Mesothelial cell of epicardium (in vitro differentiated cells): Measurements from ENCODE around the gene RNF39. TPM values are rescaled to one million over a fixed set of nuclear protein-coding genes. Genes with fewer than 3 reads are reported as not detected.

Experiments
- DNase-seq, 2 experiments: peaks; one replicate each; pipeline ENCODE4 v3.0.0; 2021; ENCODE audit warnings: low spot score in 2 of 2; ENCODE audit not compliant: unreplicated experiment in 2 of 2
- H3K27ac Mint-ChIP-seq: 2 replicates; pipeline ENCODE4 v1.8.0; 2021; ENCODE audit warnings: mixed read lengths
- H3K27me3 Mint-ChIP-seq: 2 replicates; pipeline ENCODE4 v1.8.0; 2021; ENCODE audit warnings: low read depth, mixed read lengths
- H3K36me3 Mint-ChIP-seq: 2 replicates; pipeline ENCODE4 v1.8.0; 2021; ENCODE audit warnings: mixed read lengths
- H3K4me1 Mint-ChIP-seq: 2 replicates; pipeline ENCODE4 v1.8.0; 2021; ENCODE audit warnings: mixed read lengths
- H3K4me3 Mint-ChIP-seq: 2 replicates; pipeline ENCODE4 v1.8.0; 2021; ENCODE audit warnings: mild to moderate bottlenecking, moderate library complexity, mixed read lengths
- H3K9me3 Mint-ChIP-seq: 2 replicates; pipeline ENCODE4 v1.8.0; 2021; ENCODE audit warnings: mixed read lengths
- CTCF ChIP-seq: fragments of 200-600 bp; sonication (generic); IDR thresholded peaks from one replicate; pipeline ENCODE4 v1.5.0; 2021; ENCODE audit warnings: antibody characterized with exemption; ENCODE audit not compliant: unreplicated experiment
- total RNA-seq: library from RNA; stranded (reverse); gene quantifications from 3 replicates; pipeline ENCODE4 v1.2.1, GENCODE V29; 2021

RNF39 gene
- total RNA-seq, 1 donor from 2014 or later = not detected

DNA sequence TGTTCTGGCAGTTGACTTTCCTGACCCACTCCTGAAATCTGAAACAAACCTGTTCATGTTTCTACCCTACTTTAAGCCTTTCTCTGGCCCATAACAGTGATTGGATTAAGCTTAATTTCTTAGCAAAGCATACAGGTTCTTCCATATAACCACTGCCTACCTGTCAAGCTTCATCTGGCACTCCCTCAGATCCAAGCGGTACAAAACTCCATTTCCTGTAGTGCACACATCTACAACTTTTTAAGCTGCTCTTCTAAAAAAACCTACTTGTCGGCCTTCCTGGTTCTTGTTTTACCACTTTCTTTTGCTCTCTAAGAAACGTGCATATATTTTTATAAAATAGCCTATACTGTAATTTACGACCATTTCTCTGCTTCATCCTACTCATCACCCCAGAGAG is 9.5 kb downstream of the RNF39 start:
- DNase-seq = no peak
- no peak for TF ChIP-seq CTCF
- no peaks in the 10 kb centered on the region for H3K9me3 Mint-ChIP-seq
- H3K27me3 Mint-ChIP-seq = peaks cover 16% of the 10 kb centered on the region
- peak overlapping the region; percentile 94 for H3K4me3 Mint-ChIP-seq
- peak overlapping the region; percentile 99 for H3K27ac Mint-ChIP-seq
- peaks cover 19% of the 10 kb centered on the region for H3K36me3 Mint-ChIP-seq
- H3K4me1 Mint-ChIP-seq = peaks cover 39% of the 10 kb centered on the region

DNA sequence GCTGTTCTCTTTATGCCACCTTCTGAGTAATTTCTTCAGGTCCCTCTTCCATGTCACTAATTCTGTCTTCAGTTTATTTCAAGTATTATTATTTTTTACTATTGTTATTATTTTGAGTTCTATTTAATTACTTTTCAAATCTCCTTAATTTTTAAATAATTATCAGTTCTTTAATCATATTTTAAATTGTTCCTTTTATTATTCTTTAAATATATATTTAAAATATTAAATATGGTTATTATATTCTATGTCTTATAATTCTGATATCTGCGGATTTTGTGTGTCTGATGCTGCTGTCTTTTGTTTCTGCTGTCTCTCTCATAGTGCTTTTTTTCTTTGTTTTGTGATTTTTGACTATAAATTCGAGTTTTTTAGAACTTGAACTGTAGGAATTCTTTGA is 12.3 kb downstream of the RNF39 start:
- no peaks in the 10 kb centered on the region for H3K9me3 Mint-ChIP-seq
- no peak for TF ChIP-seq CTCF
- H3K27ac Mint-ChIP-seq = peak overlapping the region; percentile 36
- peaks cover 4% of the 10 kb centered on the region for H3K36me3 Mint-ChIP-seq
- H3K27me3 Mint-ChIP-seq = no peaks in the 10 kb centered on the region
- peaks cover 45% of the 10 kb centered on the region for H3K4me1 Mint-ChIP-seq
- peak overlapping the region; percentile 24 for H3K4me3 Mint-ChIP-seq
- DNase-seq = no peak

DNA sequence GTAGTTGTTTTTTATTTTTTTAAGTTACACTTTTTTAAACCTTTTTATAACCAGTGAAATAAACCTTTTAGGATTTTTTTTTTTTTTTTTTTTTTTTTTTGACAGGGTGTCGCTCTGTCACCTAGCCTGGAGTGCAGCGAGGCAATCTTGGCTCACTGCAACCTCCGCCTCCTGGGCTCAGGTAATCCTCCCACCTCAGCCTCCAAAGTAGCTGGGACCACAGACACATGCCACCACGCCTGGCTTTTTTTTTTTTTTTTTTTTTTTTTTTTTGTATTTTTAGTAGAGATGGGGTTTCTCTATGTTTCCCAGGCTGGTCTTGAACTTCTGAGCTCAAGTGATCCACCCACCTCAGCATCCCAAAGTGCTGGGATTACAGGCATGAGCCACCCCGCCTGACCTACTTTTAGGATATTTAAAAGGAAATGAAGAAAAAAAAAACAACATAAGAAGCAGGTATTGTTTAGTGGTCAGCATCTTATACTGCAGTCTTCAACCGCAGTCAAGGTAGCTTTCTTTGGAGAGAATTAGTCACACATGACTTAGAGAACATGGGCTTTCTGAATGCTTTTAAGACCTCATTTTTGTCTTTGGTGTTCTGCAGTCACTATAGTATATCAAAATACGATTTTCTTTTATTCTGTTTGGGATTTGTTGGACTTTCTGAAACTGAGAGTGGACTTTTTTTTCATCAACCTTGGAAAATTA is 12.9 kb downstream of the RNF39 start:
- Mint-ChIP-seq H3K9me3 (no peaks in the 10 kb centered on the region), H3K36me3 (peaks cover 7% of the 10 kb centered on the region)

DNA sequence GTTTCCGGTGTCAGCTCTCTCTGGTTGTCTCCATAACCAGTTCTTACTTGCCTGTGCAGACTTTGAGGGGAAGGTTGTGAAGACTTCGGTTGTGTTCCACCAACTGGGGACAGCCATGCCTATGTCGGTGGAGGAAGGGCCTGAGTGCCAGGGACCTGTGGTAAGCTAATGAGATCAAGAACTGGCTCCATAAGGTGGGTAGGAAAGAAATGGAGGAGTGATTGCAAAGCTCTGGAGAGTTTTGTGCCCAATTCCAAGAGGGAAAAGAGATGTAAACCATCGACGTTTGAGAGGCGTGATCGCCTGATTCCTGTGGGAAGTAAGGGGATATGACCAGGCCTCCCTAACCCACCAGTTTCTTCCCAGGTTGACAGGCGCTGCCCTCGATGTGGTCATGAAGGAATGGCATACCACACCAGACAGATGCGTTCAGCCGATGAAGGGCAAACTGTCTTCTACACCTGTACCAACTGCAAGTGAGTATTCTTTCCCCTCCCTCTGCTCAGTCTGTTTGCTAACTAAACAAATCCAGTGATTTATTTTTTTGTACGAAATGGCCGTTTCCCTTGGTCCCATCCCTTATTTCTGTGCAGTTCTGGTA is 13.6 kb downstream of the RNF39 start:
- H3K27me3 Mint-ChIP-seq = no peaks in the 10 kb centered on the region
- TF ChIP-seq CTCF = no peak
- H3K36me3 Mint-ChIP-seq = peaks cover 14% of the 10 kb centered on the region
- H3K9me3 Mint-ChIP-seq = no peaks in the 10 kb centered on the region
- peaks cover 35% of the 10 kb centered on the region for H3K4me1 Mint-ChIP-seq
- H3K27ac Mint-ChIP-seq = peak overlapping the region; percentile 98
- H3K4me3 Mint-ChIP-seq = peak overlapping the region; percentile 96
- DNase-seq = no peak

More for the DNA sequence above, 12.9 kb downstream of the RNF39 start:
- H3K27me3 Mint-ChIP-seq = no peaks in the 10 kb centered on the region
- TF ChIP-seq CTCF = no peak
- H3K4me3 Mint-ChIP-seq = peak overlapping the region; percentile 96
- no peak overlapping the region for H3K27ac Mint-ChIP-seq
- H3K4me1 Mint-ChIP-seq = peaks cover 38% of the 10 kb centered on the region
- DNase-seq = no peak

- H3K9me3 Mint-ChIP-seq = no peaks in the 10 kb centered on the region
- H3K27me3 Mint-ChIP-seq = no peaks in the 10 kb centered on the region
- TF ChIP-seq CTCF = no peak
- peak within 1 kb of the TSS; percentile 98 for H3K27ac Mint-ChIP-seq
- peak; percentile 80 to 89 for DNase-seq
- H3K4me3 Mint-ChIP-seq = peak within 1 kb of the TSS; percentile 96
- H3K4me1 Mint-ChIP-seq = peaks cover 33% of the 10 kb centered on the region
- peaks cover 14% of the 10 kb centered on the region for H3K36me3 Mint-ChIP-seq
Observed at GRCh38 chr6:30061092-30061857, 14.3 kb downstream of the RNF39 start, which contains the start of gene POLR1H. Gene POLR1H, plus strand, starts transcription at chr6:30061265. Its CDS starts 260 bp downstream, at chr6:30061525.
